GM12878 (cell line): ENCODE results near the gene RO60. TPM values are rescaled to one million over a fixed set of nuclear protein-coding genes. Genes with fewer than 3 reads are reported as not detected.

Experiments
- BCL11A ChIP-seq: IDR thresholded peaks from 2 replicates; pipeline ENCODE4 v1.6.1; 2011; ENCODE audit warnings: low read depth, low read length
- BCL3 ChIP-seq: IDR thresholded peaks from 2 replicates; pipeline ENCODE4 v1.6.1; 2011; ENCODE audit warnings: borderline replicate concordance, low read depth, mild to moderate bottlenecking, moderate library complexity, low read length; ENCODE audit not compliant: insufficient read depth, poor library complexity, severe bottlenecking
- BCLAF1 ChIP-seq: fragments of 450-650 bp; IDR thresholded peaks from 2 replicates; pipeline ENCODE4 v1.6.1; 2017; ENCODE audit warnings: antibody characterized with exemption, mild to moderate bottlenecking, moderate library complexity
- CEBPB ChIP-seq, 2 experiments: fragments of 150-350 bp in 1 of 2; IDR thresholded peaks; 2 replicates each; pipeline ENCODE4 v1.6.1; 2012 to 2014; ENCODE audit warnings: low read depth in 2 of 2, low read length in 2 of 2, borderline replicate concordance in 1 of 2, inconsistent platforms in 1 of 2
- CREB1 ChIP-seq: IDR thresholded peaks from 2 replicates; pipeline ENCODE4 v1.6.1; 2012; ENCODE audit warnings: low read depth, mild to moderate bottlenecking, inconsistent platforms
- CREM ChIP-seq: IDR thresholded peaks from 2 replicates; pipeline ENCODE4 v1.6.1; 2014; ENCODE audit warnings: antibody characterized with exemption, low read depth
- DPF2 ChIP-seq: fragments of 450-650 bp; IDR thresholded peaks from 2 replicates; pipeline ENCODE4 v1.6.1; 2017; ENCODE audit warnings: mild to moderate bottlenecking
- E2F4 ChIP-seq: IDR thresholded peaks from 2 replicates; pipeline ENCODE4 v1.6.1; 2012; ENCODE audit warnings: low read depth, low read length, improper control_type of control experiment
- EGR1 ChIP-seq, 2 experiments: IDR thresholded peaks; 1 replicate in 1 of 2; 2 replicates in 1 of 2; pipeline ENCODE4 v1.6.1; 2011 to 2012; ENCODE audit warnings: low read depth in 2 of 2, low read length in 2 of 2, borderline replicate concordance in 1 of 2, mild to moderate bottlenecking in 1 of 2, moderate library complexity in 1 of 2
- JUNB ChIP-seq: IDR thresholded peaks from 2 replicates; pipeline ENCODE4 v1.6.1; 2016; ENCODE audit warnings: antibody characterized with exemption, mild to moderate bottlenecking
- JUND ChIP-seq: IDR thresholded peaks from 2 replicates; pipeline ENCODE4 v1.6.1; 2012; ENCODE audit warnings: low read depth, mild to moderate bottlenecking, low read length, improper control_type of control experiment, moderate library complexity
- KDM1A ChIP-seq: fragments of 200-600 bp; sonication (generic); IDR thresholded peaks from 2 replicates; pipeline ENCODE4 v1.6.1; 2016; ENCODE audit warnings: borderline replicate concordance
- MEF2A ChIP-seq: IDR thresholded peaks from 2 replicates; pipeline ENCODE4 v1.6.1; 2011; ENCODE audit warnings: low read depth, mild to moderate bottlenecking, low read length, moderate library complexity; ENCODE audit not compliant: insufficient read depth
- MYB ChIP-seq: fragments of 150-350 bp; IDR thresholded peaks from 2 replicates; pipeline ENCODE4 v1.6.1; 2014; ENCODE audit warnings: mild to moderate bottlenecking, low read depth, low read length, borderline replicate concordance
- PML ChIP-seq: IDR thresholded peaks from 2 replicates; pipeline ENCODE4 v1.6.1; 2012; ENCODE audit warnings: low read length, inconsistent platforms
- POLR2A ChIP-seq: IDR thresholded peaks from 2 replicates; pipeline ENCODE4 v1.6.1; 2011; ENCODE audit warnings: low read depth, mild to moderate bottlenecking, low read length
- POLR2AphosphoS5 ChIP-seq: IDR thresholded peaks from 2 replicates; pipeline ENCODE4 v1.6.1; 2011; ENCODE audit warnings: mild to moderate bottlenecking, low read length, inconsistent platforms
- SMC3 ChIP-seq: IDR thresholded peaks from 2 replicates; pipeline ENCODE4 v1.6.1; 2011; ENCODE audit warnings: low read length, improper control_type of control experiment, borderline replicate concordance
- SUZ12 ChIP-seq: fragments of 200-600 bp; sonication (generic); IDR thresholded peaks from one replicate; pipeline ENCODE4 v1.6.1; 2018; ENCODE audit warnings: antibody characterized with exemption, mild to moderate bottlenecking; ENCODE audit not compliant: unreplicated experiment
- TARDBP ChIP-seq: IDR thresholded peaks from 2 replicates; pipeline ENCODE4 v1.6.1; 2016; ENCODE audit warnings: borderline replicate concordance
- TCF12 ChIP-seq: IDR thresholded peaks from 2 replicates; pipeline ENCODE4 v1.6.1; 2011; ENCODE audit warnings: low read depth, mild to moderate bottlenecking, low read length
- USF1 ChIP-seq: IDR thresholded peaks from 2 replicates; pipeline ENCODE4 v1.6.1; 2011; ENCODE audit warnings: borderline replicate concordance, low read depth, mild to moderate bottlenecking, moderate library complexity, mixed read lengths, low read length; ENCODE audit not compliant: insufficient read depth; ENCODE audit errors: extremely low read length
- ZNF217 ChIP-seq: fragments of 450-650 bp; IDR thresholded peaks from 2 replicates; pipeline ENCODE4 v1.6.1; 2017; ENCODE audit warnings: antibody characterized with exemption, mild to moderate bottlenecking
- ZNF622 ChIP-seq: fragments of 450-650 bp; IDR thresholded peaks from 2 replicates; pipeline ENCODE4 v1.6.1; 2017; ENCODE audit warnings: mild to moderate bottlenecking, inconsistent platforms
- polyA plus RNA-seq, 11 experiments: library from polyadenylated mRNA; depleted of rRNA in 4 of 11; unstranded in 6 of 11; stranded (reverse) in 5 of 11; fragments of >200 nt; fragmentation: Nextera tagmentation in 4 of 11; fragmentation: Illumina TruSeq in 1 of 11; extraction: Ambion mirVana in 4 of 11; extraction: Trizol in 1 of 11; gene quantifications; 1 replicate in 1 of 11; 2 replicates in 10 of 11; pipeline versions ENCODE4 v1.2.1 to v1.2.3, GENCODE V29; 2011 to 2016; ENCODE audit warnings: inconsistent platforms in 2 of 11, missing spikeins in 2 of 11, low read depth in 1 of 11
- total RNA-seq, 4 experiments: library from RNA; depleted of rRNA in 3 of 4; stranded (reverse); fragments of >200 nt in 3 of 4; fragmentation: Illumina TruSeq in 1 of 4; extraction: Trizol in 1 of 4; gene quantifications; 2 replicates each; pipeline versions ENCODE4 v1.2.1 to v1.2.3, GENCODE V29; 2013 to 2021

Gene RO60
- total and polyA plus RNA-seq, 10 of the 15 experiments (the other 5 are each of a cell fraction or from before 2014, with no cell fraction given) = 21.1 to 143 (median 83.1) TPM

- peak; percentile 78 for TF ChIP-seq TARDBP
- TF ChIP-seq JUNB = no peak
- no peak for TF ChIP-seq SUZ12
- TF ChIP-seq MEF2A = peak; percentile 66; the same call in 1 of the 2 replicates
- TF ChIP-seq KDM1A = no peak
- TF ChIP-seq CREB1 = peak; percentile 98
- no peak for TF ChIP-seq ZNF622
- TF ChIP-seq USF1 = peak; percentile 42
- 0 out of 2 replicates have a peak, but pooled peaks have one; percentile 30 for TF ChIP-seq MYB
- TF ChIP-seq BCL3 = no peak
- TF ChIP-seq JUND = peak; percentile 62; the same call in 1 of the 2 replicates
- peak; percentile 88 for TF ChIP-seq E2F4
- no peak for TF ChIP-seq ZNF217
- peak; percentile 92 for TF ChIP-seq TCF12
- no peak; a peak in 1 of 3 replicates for TF ChIP-seq EGR1 (IDR thresholded peaks at IDR 0.05; ENCODE audit: borderline replicate concordance in 1 of 2, low read depth in 2 of 2, low read length in 2 of 2)
- 0 out of 2 replicates have a peak, but pooled peaks have one; percentile 10 for TF ChIP-seq DPF2
- no peak for TF ChIP-seq BCLAF1
- TF ChIP-seq CEBPB (IDR thresholded peaks at IDR 0.05; ENCODE audit: borderline replicate concordance in 1 of 2, low read depth in 2 of 2, low read length in 2 of 2) = no peak
- TF ChIP-seq BCL11A = no peak
- TF ChIP-seq POLR2A = peak; percentile 95
- no peak for TF ChIP-seq SMC3
- peak; percentile 99 for TF ChIP-seq CREM
- TF ChIP-seq PML = peak; percentile 82; the same call in 1 of the 2 replicates
- TF ChIP-seq POLR2AphosphoS5 = peak; percentile 89
These were observed at the start of gene RO60, which contains the start of gene UCHL5 (continued) for GRCh38 chr1:193059282-193060114.
